HG03354 (cell line): ENCODE results near the gene C19orf81.

ENCODE experiments used
- ATAC-seq: cut with Tn5 transposase; IDR thresholded peaks from one replicate; pipeline ENCODE4 v1.9.1; 2021; ENCODE audit warnings: mild to moderate bottlenecking; ENCODE audit not compliant: unreplicated experiment, poor library complexity, severe bottlenecking

Gene C19orf81

DNA sequence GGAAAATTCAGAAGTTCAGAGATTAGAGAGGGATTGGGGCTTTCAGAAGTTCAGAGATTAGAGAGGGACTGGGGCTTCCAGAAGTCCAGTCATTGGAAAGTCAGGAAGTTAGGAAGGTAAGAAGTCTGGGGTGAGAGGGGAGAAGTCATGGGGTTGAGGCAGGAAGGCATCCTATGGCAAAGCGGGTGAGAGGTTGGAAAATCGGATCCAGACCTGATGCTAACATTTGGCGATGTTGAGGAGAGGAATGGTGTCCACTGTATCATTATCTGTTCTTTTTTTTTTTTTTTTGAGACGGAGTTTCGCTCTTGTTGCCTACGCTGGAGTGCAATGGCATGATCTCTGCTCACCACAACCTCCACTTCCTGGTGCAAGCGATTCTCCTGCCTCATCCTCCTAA is 20.7 kb upstream of the C19orf81 start:
- ATAC-seq: no peak

DNA sequence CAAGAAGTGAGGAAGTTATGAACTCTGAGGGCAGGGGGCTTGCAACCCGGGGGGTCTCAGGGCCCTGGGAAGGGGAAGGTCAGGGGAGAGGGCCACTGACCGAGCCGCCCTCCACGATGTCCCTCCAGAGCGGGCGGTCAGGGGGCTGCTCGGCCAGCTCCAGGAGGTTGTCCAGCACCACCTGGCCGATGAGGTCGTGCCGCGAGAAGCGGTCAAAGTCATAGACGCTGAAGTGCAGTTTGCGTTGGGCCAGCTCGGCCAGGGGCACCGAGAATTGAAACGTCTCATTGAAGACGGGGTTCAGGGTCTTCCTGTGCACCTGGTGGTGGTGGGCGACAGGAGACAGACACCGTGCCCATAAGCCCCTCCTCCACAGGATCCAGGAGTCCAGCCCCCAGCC is 20.1 kb upstream of the C19orf81 start:
- ATAC-seq: no peak

GRCh38 chr19:50629801-50630200 is 19.4 kb upstream of the C19orf81 start:
- ATAC-seq: no peak

DNA sequence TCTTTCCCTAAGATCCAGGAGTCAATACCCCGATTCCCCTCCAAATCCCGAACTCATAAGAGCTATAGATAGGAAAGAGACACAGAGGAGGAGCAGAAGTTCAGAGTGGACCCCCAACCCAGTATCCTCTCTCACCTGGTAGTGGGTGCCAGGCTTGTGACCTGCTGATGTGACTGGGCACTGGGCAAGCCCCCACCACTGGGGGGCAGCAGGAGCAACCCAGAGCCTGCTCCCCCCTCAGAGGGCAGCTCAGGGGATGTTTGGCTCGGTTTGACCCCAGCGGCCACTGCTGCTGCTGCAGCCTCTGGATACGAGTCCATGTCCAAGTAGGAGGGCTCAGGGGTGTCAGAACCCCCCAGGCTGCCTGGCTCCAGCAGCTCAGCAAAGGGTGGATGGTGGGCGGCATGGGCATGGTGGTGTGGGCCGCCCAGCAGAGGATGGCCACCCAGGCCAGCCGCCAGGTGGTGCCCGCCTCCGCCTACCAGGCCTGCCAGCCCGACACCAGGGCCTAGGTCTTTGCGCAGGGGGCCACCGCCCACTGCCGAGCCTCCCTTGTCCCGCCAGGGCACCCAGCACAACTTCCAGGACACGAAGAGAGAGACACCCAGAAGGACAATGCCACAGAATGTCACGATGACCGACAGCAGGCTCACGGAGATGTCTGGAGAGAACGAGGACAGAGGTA is 17.0 kb upstream of the C19orf81 start:
- ATAC-seq: no peak

- no peak for ATAC-seq
Observed at GRCh38 chr19:50633359-50633758, 15.9 kb upstream of the C19orf81 start.

DNA sequence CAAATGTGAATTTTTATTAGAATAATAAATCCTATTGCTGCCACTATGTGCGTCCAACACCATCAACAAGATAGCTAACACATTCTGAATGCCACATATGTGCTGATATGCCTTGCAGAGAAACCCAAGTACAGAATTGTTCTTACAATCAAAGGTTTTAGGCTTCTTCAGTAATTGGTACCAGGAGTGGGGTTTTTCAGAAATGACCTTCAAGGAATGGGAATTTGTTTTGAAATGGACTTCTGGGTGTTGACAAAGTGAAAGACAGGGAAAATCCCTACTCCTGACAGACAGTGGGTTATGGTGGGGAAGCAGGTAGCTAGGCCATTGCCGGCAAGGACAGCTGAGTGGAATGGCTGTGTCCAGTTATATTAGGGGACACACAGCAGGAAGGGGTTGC is 15.3 kb upstream of the C19orf81 start:
- ATAC-seq: no peak

GRCh38 chr19:50636317-50637085 is 12.7 kb upstream of the C19orf81 start:
- no peak for ATAC-seq

GRCh38 chr19:50638600-50638999 is 10.6 kb upstream of the C19orf81 start:
- no peak for ATAC-seq

DNA sequence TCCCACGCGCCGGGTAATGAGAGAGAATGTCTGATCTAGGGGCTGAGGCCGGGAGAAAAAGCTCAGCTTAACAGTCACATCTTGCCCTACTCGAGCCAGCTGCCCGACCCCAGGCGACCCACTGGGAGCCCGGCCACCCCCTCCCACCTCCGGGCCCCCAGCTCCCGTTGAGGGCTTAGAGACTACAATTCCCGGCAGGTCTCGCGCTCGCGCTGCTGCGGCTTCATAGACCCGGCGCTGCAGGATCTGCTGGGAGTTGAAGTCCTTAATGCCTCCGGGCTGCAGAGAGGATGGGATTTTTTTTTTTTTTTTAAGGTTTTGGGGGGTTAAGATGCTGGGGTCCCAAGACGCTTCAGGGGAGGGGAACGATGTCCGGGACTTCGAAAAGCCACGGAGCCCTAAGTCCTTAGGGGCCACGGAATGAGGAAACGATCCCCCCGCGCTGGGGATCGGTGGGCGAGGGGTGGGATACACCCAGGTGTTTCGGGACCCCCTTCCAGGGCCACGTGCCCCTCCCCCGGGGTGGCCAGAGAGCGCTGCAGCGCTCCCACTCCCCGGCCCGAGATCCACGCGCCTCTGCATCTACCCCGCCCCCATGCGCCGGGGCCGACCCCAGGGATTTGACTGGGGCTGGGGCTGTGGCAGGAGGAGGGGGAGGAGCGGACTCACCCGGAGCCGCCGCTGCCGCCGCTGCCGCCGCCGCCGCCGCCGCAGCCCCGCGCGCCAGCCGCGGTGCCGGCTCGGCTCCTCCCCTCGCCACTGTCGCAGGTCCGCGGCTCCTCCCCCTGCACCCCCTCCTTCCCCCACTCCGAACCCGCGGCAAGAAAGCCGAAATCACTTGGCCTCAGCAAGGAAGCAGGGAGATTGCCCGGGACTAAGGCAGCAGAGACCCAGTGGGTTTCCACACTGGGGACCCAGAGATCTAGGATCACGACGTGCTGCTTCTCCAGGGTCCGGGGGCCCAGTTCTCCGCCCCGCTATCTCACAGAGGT is 9.8 kb upstream of the C19orf81 start, which contains the start of gene SYT3:
TSS of gene SYT3 (minus strand) at position 761 of the 992 bp plus-strand sequence. CDS start 2,470 bp downstream, outside the sequence.
- no peak for ATAC-seq

GRCh38 chr19:50640368-50640767 is 8.9 kb upstream of the C19orf81 start:
- no peak for ATAC-seq

DNA sequence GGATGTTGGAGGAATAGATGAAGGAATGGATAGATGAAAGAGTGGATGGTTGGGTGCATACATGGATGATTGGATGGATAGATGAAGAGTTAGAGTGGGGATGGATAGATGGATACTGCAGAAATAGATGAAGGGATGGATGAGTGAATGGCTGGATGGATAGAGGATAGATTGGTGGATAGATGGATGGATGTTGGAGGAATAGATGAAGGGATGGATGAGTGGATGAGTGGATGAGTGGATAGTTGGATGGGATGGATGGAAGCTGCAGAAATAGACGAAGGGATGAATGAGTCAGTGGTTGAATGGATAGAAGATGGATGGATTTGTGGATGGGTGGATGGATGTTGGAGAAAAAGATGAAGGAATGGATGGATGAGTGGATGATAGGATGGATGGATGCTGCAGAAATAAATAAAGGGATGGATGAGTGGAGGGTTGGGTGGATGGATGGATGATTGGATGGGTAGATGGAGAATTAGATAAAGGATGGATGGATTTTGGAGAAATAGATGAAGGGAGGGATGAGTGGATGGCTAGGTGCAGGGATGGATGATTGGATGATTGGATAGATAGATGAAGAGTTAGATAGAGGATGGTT is 4.8 kb upstream of the C19orf81 start:
- ATAC-seq: no peak

DNA sequence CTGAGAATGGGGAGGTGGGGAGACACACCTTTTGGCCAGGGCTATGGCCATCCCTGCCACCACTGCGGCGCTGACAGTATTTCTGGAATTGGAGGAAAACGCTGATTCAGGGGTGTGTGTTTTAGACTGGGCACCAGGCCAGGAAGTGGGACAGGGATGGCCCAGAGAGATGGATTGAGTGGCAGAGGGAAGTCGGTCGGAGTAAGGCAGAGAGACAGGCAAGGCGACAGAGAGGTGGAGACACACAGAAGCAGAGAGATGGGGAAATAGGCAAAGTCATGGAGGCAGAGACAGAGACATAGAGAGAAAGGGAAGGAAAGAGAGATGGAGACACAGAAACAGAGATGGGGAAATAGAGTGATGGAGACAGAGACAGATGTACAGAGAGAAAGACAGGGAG is 4.1 kb upstream of the C19orf81 start:
- no peak for ATAC-seq

GRCh38 chr19:50646074-50646807 is 3.0 kb upstream of the C19orf81 start:
- ATAC-seq: no peak

DNA sequence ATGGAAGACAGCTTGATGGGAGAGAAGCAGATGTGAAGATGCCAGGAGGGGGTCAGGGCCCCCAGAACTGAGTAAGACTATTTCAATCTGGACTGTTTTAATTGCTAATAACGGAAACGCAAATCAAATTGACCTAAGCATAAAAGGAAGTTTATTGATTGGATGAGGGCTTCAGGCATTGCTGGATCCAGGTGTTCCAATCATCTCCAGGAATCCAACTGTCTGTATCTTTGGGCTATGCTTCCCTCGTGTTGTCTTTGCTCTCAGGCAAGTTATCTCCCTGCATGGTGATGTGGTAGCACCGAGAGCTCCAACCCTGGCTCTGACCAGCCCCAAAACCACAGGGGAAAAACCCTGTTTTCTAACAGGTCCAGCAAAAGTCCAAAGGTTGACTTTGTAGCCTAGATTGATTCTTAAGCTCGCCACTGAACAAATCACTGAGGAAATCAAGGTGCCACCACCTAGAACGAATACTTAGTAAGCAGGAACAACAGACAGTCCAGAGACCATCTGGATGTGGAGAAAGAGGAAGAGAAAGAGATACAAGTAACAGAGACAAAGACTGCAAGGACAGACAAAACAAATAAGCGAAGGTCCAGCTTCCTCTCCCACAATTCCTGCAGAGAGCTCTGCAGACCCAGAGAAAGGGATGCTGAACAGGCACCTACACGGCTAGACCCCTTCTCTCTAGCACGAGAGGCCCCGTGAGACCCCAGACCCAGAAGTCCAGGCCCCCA is 1.2 kb upstream of the C19orf81 start:
- ATAC-seq: no peak

DNA sequence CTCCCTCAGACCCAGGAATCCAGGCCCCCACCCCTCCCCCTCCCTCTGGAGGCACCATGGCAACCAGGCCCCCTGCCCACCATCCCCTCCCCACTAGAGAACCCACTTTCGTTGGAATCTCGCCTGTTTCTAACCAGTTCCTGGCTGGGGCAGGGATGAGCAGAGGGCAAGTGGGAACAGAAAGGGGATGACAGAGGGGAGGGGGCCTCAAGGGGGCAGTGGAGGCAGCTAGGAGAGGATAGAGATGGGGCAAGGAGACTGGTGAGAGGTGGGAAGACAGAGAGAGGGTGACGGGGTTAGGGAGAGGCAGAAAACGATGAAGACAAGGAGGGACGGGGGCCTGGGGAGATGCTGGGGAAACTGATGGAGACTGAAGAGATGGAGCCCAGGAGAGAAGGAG is 586 bp upstream of the C19orf81 start:
- no peak for ATAC-seq

- ATAC-seq: no peak
Observed at GRCh38 chr19:50651174-50651573, 1.9 kb downstream of the C19orf81 start.

- no peak for ATAC-seq
Observed at GRCh38 chr19:50652722-50653121, 3.5 kb downstream of the C19orf81 start.

GRCh38 chr19:50654882-50655281 is 5.6 kb downstream of the C19orf81 start:
- ATAC-seq: no peak
